CD4-positive, alpha-beta T cell (primary cell): Measurements from ENCODE around the gene DYNC2I2. TPM values are rescaled to one million over a fixed set of nuclear protein-coding genes. Genes with fewer than 3 reads are reported as not detected.

ENCODE experiments used
- ATAC-seq: fragments of 200-7000 bp; cut with Tn5 transposase; one replicate; pipeline ENCODE4 v1.10.0; 2022; ENCODE audit warnings: mild to moderate bottlenecking; ENCODE audit not compliant: poor library complexity
- CTCF ChIA-PET: fragments of 350-600 bp; sonication (Branson Sonifier 250); formaldehyde crosslinking; loops from one replicate; lab custom pipeline; 2021; ENCODE audit warnings: antibody characterized with exemption, inconsistent platforms; lab: Charles Lee
- POLR2A ChIA-PET: fragments of 350-600 bp; sonication (Branson Sonifier 250); formaldehyde crosslinking; loops from one replicate; lab custom pipeline; 2021; ENCODE audit warnings: antibody characterized with exemption, inconsistent platforms; lab: Charles Lee
- DNase-seq, 14 experiments: peaks; one replicate each; pipeline ENCODE4 v3.0.0-alpha.2; 2013 to 2020; ENCODE audit warnings: mixed read lengths in 2 of 14
- H3K27ac ChIP-seq, 2 donors: one replicate each; pipeline versions ENCODE4 v1.5.1 to v1.7.0; 2013; ENCODE audit warnings: low read length in 2 of 2, low read depth in 1 of 2, mild to moderate bottlenecking in 1 of 2
- H3K27me3 ChIP-seq, 2 experiments: 1 replicate in 1 of 2; 2 replicates in 1 of 2; pipeline versions ENCODE4 v1.6.1 to v1.7.0; 2013; ENCODE audit warnings: low read length in 2 of 2, control low read depth in 1 of 2, mild to moderate bottlenecking in 1 of 2, moderate library complexity in 1 of 2; ENCODE audit not compliant: insufficient read depth in 2 of 2, control insufficient read depth in 1 of 2
- H3K36me3 ChIP-seq: one replicate; pipeline ENCODE4 v1.6.1; 2013; ENCODE audit warnings: low read length, control low read depth; ENCODE audit not compliant: insufficient read depth
- H3K4me1 ChIP-seq: one replicate; pipeline ENCODE4 v1.6.1; 2013; ENCODE audit warnings: low read length, control low read depth; ENCODE audit not compliant: insufficient read depth
- H3K4me3 ChIP-seq: one replicate; pipeline ENCODE4 v1.5.1; 2013; ENCODE audit warnings: mild to moderate bottlenecking, low read length, moderate library complexity
- H3K9me3 ChIP-seq, 2 experiments: 1 replicate in 1 of 2; 2 replicates in 1 of 2; pipeline versions ENCODE4 v1.6.1 to v1.7.0; 2013; ENCODE audit warnings: low read length in 2 of 2, mild to moderate bottlenecking in 2 of 2, control low read depth in 1 of 2, moderate library complexity in 1 of 2; ENCODE audit not compliant: control insufficient read depth in 1 of 2, insufficient read depth in 1 of 2
- H3K27ac Mint-ChIP-seq: one replicate; pipeline ENCODE4 v1.8.0; 2020; ENCODE audit warnings: mixed read lengths
- H3K27me3 Mint-ChIP-seq: one replicate; pipeline ENCODE4 v1.8.0; 2021; ENCODE audit warnings: mixed read lengths
- H3K36me3 Mint-ChIP-seq: one replicate; pipeline ENCODE4 v1.8.0; 2021; ENCODE audit warnings: low read depth, mixed read lengths
- H3K4me1 Mint-ChIP-seq: one replicate; pipeline ENCODE4 v1.8.0; 2021; ENCODE audit warnings: low read depth, mixed read lengths
- H3K4me3 Mint-ChIP-seq: one replicate; pipeline ENCODE4 v1.8.0; 2020; ENCODE audit warnings: mild to moderate bottlenecking, mixed read lengths
- H3K9me3 Mint-ChIP-seq: one replicate; pipeline ENCODE4 v1.8.0; 2020; ENCODE audit warnings: mixed read lengths
- CTCF ChIP-seq: fragments of 200-600 bp; IDR thresholded peaks from one replicate; pipeline ENCODE4 v1.8.0; 2022; ENCODE audit warnings: antibody characterized with exemption, mild to moderate bottlenecking
- intact Hi-C, 2 experiments: fragments of 100-400 bp; cut with DNase I in 1 of 2; cut with micrococcal nuclease in 1 of 2; formaldehyde crosslinking; loops; one replicate each; pipeline versions ENCODE4 v1.15.1 to v1.9.0; 2023 to 2025; cut with DNase I, micrococcal nuclease
- total RNA-seq, 174 experiments: library from RNA in 2 of 174; stranded (reverse) in 2 of 174; gene quantifications; one replicate each; pipeline ENCODE4 v1.2.3 and lab custom pipeline; 2021 to 2026

Gene DYNC2I2
- total RNA-seq, 2 experiments from 2014 or later: 2.2 to 3.2 TPM

GRCh38 chr9:128705051-128705965 is 48.7 kb upstream of the DYNC2I2 start:
- peaks cover 0 to 3% of the 10 kb centered on the region in 2 experiments for H3K9me3 ChIP-seq
- H3K36me3 ChIP-seq: no peaks in the 10 kb centered on the region
- no peak overlapping the region for H3K4me3 ChIP-seq
- H3K27ac ChIP-seq: no peak overlapping the region
- peaks cover 20% of the 10 kb centered on the region for H3K4me1 ChIP-seq
- POLR2A ChIA-PET: no interaction called here
- intact Hi-C loops: no loop called here
- DNase-seq: peak in 1 of 14 experiments; percentile 21
- CTCF ChIA-PET: interaction anchor here (0.5 to 1.3 kb wide), 2 partner anchors 113 to 259 kb away, joined by 3 to 4 read pairs; partner anchors contain the start of gene ENDOG
- Mint-ChIP-seq H3K4me3 (no peak overlapping the region), H3K9me3 (no peaks in the 10 kb centered on the region), H3K27ac (no peak overlapping the region), H3K36me3 (no peaks in the 10 kb centered on the region), H3K27me3 (no peaks in the 10 kb centered on the region), H3K4me1 (peaks cover 11% of the 10 kb centered on the region)
- TF ChIP-seq CTCF: no peak
- no peaks in the 10 kb centered on the region for H3K27me3 ChIP-seq
- no peak for ATAC-seq

- Histone ChIP-seq H3K4me1 (peaks cover 20% of the 10 kb centered on the region), H3K27me3 (no peaks in the 10 kb centered on the region), H3K36me3 (no peaks in the 10 kb centered on the region), H3K4me3 (no peak overlapping the region), H3K27ac (no peak overlapping the region), H3K9me3 (peaks cover 0 to 3% of the 10 kb centered on the region in 2 experiments)
- no peak overlapping the region for H3K27ac Mint-ChIP-seq
- H3K4me1 Mint-ChIP-seq: peaks cover 11% of the 10 kb centered on the region
- no peaks in the 10 kb centered on the region for H3K27me3 Mint-ChIP-seq
- no peak for TF ChIP-seq CTCF
- POLR2A ChIA-PET: interaction anchor here (1.0 kb wide), 1 partner anchor 20 kb away, joined by 5 read pairs; the partner anchor contains the start of gene ZDHHC12
- ATAC-seq (no peak), DNase-seq (no peak)
- H3K9me3 Mint-ChIP-seq: no peaks in the 10 kb centered on the region
- H3K4me3 Mint-ChIP-seq: peak overlapping the region; percentile 78
- H3K36me3 Mint-ChIP-seq: no peaks in the 10 kb centered on the region
- intact Hi-C loops: loop anchor here (5.0 kb wide), 3 partner anchors 47 to 83 kb away; partner anchors contain the start of genes DYNC2I2 (in 1 of the 2), TBC1D13 (in 1 of the 2) and ZER1 (in 1 of the 2)
- CTCF ChIA-PET: interaction anchor here (0.8 to 1.3 kb wide), 2 partner anchors 21 to 114 kb away, joined by 3 to 4 read pairs; partner anchors contain the start of gene ENDOG
These were observed 47.7 kb upstream of the DYNC2I2 start for GRCh38 chr9:128704356-128704670.

GRCh38 chr9:128703616-128704355 is 47.1 kb upstream of the DYNC2I2 start:
- Mint-ChIP-seq H3K27ac (peak overlapping the region; percentile 24), H3K36me3 (no peaks in the 10 kb centered on the region), H3K4me3 (peak overlapping the region; percentile 86), H3K4me1 (peaks cover 11% of the 10 kb centered on the region), H3K27me3 (no peaks in the 10 kb centered on the region), H3K9me3 (no peaks in the 10 kb centered on the region)
- H3K9me3 ChIP-seq: peaks cover 0 to under 1% of the 10 kb centered on the region in 2 experiments
- H3K27me3 ChIP-seq: no peaks in the 10 kb centered on the region
- DNase-seq (peak in 1 of 14 experiments; percentile 23), ATAC-seq (no peak)
- H3K4me1 ChIP-seq: peaks cover 20% of the 10 kb centered on the region
- H3K4me3 ChIP-seq: peak overlapping the region; percentile 56
- no peak overlapping the region for H3K27ac ChIP-seq
- no peaks in the 10 kb centered on the region for H3K36me3 ChIP-seq
- intact Hi-C loops: loop anchor here (5.0 kb wide), 3 partner anchors 46 to 84 kb away; partner anchors contain the start of genes DYNC2I2 (in 1 of the 2), TBC1D13 (in 1 of the 2) and ZER1 (in 1 of the 2)
- TF ChIP-seq CTCF: no peak
- ChIA-PET POLR2A (interaction anchor here (0.5 to 1.1 kb wide), 3 partner anchors 14 to 592 kb away, joined by 3 to 5 read pairs (median 3); partner anchors contain the start of genes SET and ZDHHC12), CTCF (interaction anchor here (0.6 to 1.3 kb wide), 3 partner anchors 21 to 114 kb away, joined by 3 to 4 read pairs (median 3); partner anchors contain the start of gene ENDOG)
